Measurements from ENCODE around the gene EZH2. TPM values are rescaled to one million over a fixed set of nuclear protein-coding genes. Genes with fewer than 3 reads are reported as not detected.

Gene EZH2
- total RNA-seq, 4 donors from 2014 or later = 1.1 to 4.9 (median 2.2) TPM

DNA sequence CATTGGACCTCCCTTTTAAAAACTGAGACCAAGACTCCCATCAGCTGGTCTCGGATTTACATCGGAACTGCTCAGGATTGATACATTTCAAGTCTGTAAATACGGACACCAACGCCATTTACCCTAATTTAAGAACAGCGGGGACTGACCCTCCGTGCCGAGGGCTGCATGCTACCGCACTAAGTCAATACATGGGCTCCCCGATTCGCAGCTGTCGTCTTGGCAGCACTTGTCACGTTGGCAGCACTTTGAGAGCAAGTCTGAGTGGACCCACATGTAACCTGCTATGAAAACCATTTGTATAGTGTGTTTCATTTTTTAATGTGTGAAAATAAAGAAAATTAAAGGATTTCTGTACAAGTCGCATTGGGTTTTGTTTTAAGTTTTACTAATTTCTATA is 83.4 kb downstream of the EZH2 start:
- TF ChIP-seq, protein P1, sequence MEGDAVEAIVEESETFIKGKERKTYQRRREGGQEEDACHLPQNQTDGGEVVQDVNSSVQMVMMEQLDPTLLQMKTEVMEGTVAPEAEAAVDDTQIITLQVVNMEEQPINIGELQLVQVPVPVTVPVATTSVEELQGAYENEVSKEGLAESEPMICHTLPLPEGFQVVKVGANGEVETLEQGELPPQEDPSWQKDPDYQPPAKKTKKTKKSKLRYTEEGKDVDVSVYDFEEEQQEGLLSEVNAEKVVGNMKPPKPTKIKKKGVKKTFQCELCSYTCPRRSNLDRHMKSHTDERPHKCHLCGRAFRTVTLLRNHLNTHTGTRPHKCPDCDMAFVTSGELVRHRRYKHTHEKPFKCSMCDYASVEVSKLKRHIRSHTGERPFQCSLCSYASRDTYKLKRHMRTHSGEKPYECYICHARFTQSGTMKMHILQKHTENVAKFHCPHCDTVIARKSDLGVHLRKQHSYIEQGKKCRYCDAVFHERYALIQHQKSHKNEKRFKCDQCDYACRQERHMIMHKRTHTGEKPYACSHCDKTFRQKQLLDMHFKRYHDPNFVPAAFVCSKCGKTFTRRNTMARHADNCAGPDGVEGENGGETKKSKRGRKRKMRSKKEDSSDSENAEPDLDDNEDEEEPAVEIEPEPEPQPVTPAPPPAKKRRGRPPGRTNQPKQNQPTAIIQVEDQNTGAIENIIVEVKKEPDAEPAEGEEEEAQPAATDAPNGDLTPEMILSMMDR (IDR thresholded peaks at IDR 0.05; ENCODE audit: low read depth) = no peak

DNA sequence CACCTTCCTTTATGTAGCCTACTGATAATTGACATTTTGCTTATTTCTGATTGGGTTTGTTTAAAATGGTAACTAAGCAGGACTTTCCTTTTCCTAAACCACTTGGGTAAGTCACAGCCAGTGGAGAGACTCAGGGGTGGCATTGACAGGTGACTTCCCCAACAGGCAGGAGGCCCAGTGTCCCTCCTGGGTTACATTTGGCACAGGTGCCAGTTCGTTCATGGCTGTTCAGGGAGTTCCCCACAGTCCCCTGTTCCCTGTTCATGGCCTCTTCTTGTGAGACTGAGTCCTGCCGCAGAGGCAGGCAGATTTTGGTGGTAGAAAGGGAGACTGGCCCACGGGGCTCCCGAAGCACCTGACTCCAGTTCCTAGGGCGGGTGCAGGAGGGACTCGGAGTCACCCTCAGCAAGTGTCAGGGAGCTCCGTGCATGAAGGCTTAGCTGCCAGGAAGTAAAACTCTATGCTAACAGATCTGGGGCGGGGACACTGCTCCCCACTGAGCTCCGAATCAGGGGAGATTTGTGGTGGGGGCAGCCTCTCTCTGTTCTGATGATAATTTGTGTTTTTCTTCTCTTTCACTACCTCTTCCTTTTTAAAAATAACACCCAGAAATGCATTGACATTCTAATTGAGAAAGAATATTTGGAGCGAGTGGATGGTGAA is 84.1 kb downstream of the EZH2 start:
- TF ChIP-seq, protein P1 (IDR thresholded peaks at IDR 0.05; ENCODE audit: low read depth) = no peak

DNA sequence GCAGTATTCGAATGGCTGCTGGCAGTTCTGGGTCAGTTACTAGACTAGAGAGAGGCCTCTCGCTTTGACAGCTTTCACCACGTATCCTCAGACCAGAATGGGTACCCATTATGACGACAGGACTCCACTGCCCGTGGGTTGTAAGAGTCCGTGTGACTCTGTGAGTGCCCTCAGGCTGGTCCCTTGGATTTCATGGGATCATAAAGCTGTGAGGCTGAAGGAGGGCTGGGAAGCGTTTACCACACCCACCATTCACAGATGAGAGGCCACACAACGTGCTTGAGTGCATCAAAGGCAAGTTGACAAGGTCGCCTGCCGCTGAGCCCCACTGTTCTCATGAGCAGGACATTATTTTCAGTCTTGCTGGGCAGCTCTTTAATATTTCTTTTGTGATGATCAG is 87.2 kb downstream of the EZH2 start:
- TF ChIP-seq, protein P1 (IDR thresholded peaks at IDR 0.05; ENCODE audit: low read depth) = no peak

DNA sequence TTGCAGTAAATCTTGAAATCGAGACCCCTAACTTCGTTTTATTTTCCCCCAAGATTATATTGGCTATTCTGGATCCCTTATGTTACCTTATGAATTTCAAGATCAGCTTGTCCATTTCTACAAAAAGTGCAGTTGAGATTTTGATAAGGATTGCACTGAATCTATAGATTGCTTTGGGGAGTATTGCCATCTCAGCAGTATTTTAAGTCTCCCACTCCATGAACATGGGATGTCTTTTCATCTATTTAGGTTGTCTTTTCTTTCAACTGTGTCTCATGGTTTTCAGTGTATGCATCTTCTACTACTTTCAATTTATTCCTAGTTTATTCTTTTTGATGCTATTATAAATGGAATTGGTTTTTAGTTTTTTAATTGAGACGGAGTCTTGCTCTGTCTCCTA is 89.6 kb downstream of the EZH2 start:
- TF ChIP-seq, protein P1 (IDR thresholded peaks at IDR 0.05; ENCODE audit: low read depth) = no peak

DNA sequence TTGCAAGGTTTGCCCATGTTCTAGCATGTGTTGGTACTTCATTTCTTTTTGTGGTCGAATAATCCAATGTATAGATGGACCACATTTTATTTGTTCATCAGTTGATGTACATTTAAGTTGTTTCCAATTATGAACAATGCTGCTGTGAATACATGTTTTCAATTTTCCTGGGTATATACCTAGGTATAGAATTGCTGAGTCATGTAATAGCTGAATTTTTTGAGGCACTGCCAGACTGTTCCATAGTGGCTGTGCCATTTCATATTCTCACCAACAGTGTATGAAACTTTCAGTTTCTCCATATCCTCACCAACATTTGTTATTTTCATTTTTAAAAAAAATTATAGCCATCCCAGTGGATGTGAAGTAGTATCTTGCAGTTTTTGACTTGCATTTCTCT is 90.5 kb downstream of the EZH2 start:
- TF ChIP-seq, protein P1 (IDR thresholded peaks at IDR 0.05; ENCODE audit: low read depth) = no peak

DNA sequence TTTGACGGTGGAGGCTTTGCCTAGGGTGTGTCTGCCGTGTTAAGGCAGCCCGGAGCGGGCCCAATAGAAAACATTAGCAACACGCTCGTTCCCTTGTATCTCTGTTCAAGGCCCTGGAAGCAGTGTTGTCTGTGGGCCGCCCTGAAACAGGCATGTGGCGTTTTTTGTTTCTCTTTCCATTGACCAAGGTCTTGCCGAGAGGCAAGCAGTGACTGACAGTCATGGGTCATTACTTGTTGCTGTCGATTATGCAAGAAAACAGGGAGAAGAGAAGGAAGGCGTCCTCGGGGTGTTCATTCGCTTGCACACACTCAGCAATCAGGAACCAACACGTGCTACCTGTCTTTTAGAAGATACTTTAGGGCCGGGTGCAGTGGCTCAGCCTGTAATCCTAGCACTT is 92.5 kb downstream of the EZH2 start:
- TF ChIP-seq, protein P1 (IDR thresholded peaks at IDR 0.05; ENCODE audit: low read depth) = no peak

DNA sequence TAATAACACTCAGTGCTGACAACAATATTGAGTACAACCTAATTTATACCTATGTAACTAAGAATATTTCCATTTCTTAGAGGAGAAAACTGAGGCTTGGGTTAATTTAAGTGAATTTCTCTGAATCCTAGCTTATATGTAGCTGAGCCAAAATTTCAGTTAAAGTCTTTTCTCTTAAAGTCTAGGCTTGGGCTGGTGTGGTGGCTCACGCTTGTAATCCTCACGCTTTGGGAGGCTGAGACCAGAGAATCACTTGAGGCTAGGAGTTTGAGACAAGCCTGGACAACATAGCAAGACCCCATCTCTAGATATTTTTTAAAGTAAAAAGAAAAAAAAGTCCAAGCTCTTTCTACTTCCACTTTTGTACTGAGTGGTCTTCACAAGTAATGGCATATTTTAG is 93.2 kb downstream of the EZH2 start:
- TF ChIP-seq, protein P1 (IDR thresholded peaks at IDR 0.05; ENCODE audit: low read depth) = no peak

Data from subcutaneous adipose tissue (tissue), 4 donors.